Lower leg skin (tissue), 4 donors: Measurements from ENCODE around the gene FBRSL1. TPM values are rescaled to one million over a fixed set of nuclear protein-coding genes. Genes with fewer than 3 reads are reported as not detected.
A peak's percentile ranks its signal among the peaks of the same experiment; 100 is the strongest.

ENCODE experiments used
- DNase-seq, 2 donors: peaks; one replicate each; pipeline ENCODE4 v3.0.0-alpha.2; 2019; ENCODE audit warnings: low spot score in 2 of 2
- H3K4me3 ChIP-seq: fragments of 200-600 bp; sonication (generic); 2 replicates; pipeline ENCODE4 v1.5.1; 2017; ENCODE audit warnings: mild to moderate bottlenecking, low read depth; ENCODE audit not compliant: poor library complexity, severe bottlenecking
- CTCF ChIP-seq, 3 donors: fragments of 450-650 bp; IDR thresholded peaks; one replicate each; pipeline ENCODE4 v1.5.1; 2016; ENCODE audit warnings: antibody characterized with exemption in 3 of 3, mild to moderate bottlenecking in 3 of 3, moderate library complexity in 2 of 3
- POLR2A ChIP-seq, 2 donors: fragments of 450-650 bp; IDR thresholded peaks; one replicate each; pipeline ENCODE4 v1.6.1; 2016 to 2017; ENCODE audit warnings: antibody characterized with exemption in 2 of 2, mild to moderate bottlenecking in 1 of 2, moderate library complexity in 1 of 2
- WGBS, 2 donors: methylation state at CpG; one replicate each; pipeline ENCODE4 v1.1.5; 2018; 5-methylcytosine and 5-hydroxymethylcytosine counted together
- intact Hi-C: fragments of 100-400 bp; cut with DNase I; formaldehyde crosslinking; loops from one replicate; pipeline ENCODE4 v1.15.0; 2023; ENCODE audit warnings: low total_unique reads
- total RNA-seq, 4 donors: library from RNA; depleted of rRNA; stranded (reverse); fragments of >200 nt; gene quantifications; one replicate each; pipeline ENCODE4 v1.1.0, GENCODE V29; 2016

The FBRSL1 gene
- total RNA-seq, 4 donors from 2014 or later: 15.5 to 250 (median 19.6) TPM

- 86 to 94% methylated on average over 17 of the region's 27 CpGs for WGBS, 2 donors
- no peak overlapping the region for H3K4me3 ChIP-seq
- intact Hi-C loops: no loop called here
- TF ChIP-seq CTCF (IDR thresholded peaks at IDR 0.05) (no peak), POLR2A (IDR thresholded peaks at IDR 0.05) (no peak)
- no peak for DNase-seq
Measured at GRCh38 chr12:132521712-132522292, 31.9 kb downstream of the FBRSL1 start.

GRCh38 chr12:132522592-132523380 is 32.8 kb downstream of the FBRSL1 start:
- TF ChIP-seq CTCF (IDR thresholded peaks at IDR 0.05) (no peak), POLR2A (IDR thresholded peaks at IDR 0.05) (no peak)
- intact Hi-C loops: no loop called here
- H3K4me3 ChIP-seq: no peak overlapping the region
- 87 to 90% methylated on average over 14 to 23 of the region's 25 CpGs for WGBS, 2 donors
- DNase-seq: no peak

DNA sequence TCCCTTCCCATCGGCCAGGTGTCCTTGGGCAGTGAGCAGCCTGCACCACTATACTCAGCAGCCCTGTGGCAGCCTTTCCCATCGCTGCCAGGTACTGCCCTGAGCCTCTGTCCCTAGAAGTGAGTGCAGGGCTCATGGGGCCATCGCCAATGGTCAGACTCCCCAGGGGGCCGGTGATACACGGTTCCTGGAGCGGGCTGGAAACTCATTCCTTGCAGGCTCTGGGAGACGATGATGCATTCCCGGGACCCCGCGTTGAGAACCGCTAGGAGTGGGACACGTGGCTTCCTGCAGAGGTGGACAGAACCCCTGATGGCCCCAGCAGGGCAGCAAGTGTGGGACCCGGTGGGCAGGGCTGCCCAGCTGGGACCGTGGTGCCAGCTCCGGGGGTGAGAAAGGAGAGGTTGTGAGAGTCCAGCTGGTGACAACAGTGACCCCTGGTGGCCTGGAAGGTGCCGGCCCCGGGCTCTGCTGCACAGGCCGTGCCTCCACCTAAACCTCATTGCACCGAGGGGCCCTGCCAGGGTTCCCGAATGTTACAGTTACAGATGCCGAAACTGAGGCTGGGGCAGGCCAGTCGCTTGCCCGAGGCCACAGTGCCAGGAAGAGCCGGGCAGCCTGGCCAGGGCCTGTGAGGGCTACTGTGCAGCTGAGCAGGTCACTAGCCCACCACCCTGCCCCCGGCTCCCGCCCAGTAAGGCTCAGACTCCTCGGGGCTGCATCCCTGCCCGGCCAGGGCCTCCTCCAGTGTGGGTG is 33.8 kb downstream of the FBRSL1 start:
- intact Hi-C loops: no loop called here
- TF ChIP-seq CTCF (IDR thresholded peaks at IDR 0.05) (no peak), POLR2A (IDR thresholded peaks at IDR 0.05) (no peak)
- no peak overlapping the region for H3K4me3 ChIP-seq
- DNase-seq: peak; percentile 43 to 92
- 47 to 63% methylated on average over 11 to 25 of the region's 28 CpGs for WGBS, 2 donors

- no peak overlapping the region for H3K4me3 ChIP-seq
- 43 to 58% methylated on average over 11 to 12 of the region's 16 CpGs for WGBS, 2 donors
- peak; percentile 56 to 90 for DNase-seq
- TF ChIP-seq POLR2A (IDR thresholded peaks at IDR 0.05) (no peak), CTCF (IDR thresholded peaks at IDR 0.05) (no peak)
- intact Hi-C loops: no loop called here
Measured at GRCh38 chr12:132524405-132524804, 34.5 kb downstream of the FBRSL1 start.

- intact Hi-C loops: loop anchor here (5.0 kb wide), 1 partner anchor 1018 kb away; no protein-coding TSS in a partner anchor
- WGBS, 2 donors: 86 to 88% methylated on average over 34 to 42 of the region's 43 CpGs
- no peak for DNase-seq
- no peak for TF ChIP-seq POLR2A (IDR thresholded peaks at IDR 0.05)
- no peak for TF ChIP-seq CTCF (IDR thresholded peaks at IDR 0.05)
- no peak overlapping the region for H3K4me3 ChIP-seq
Measured at GRCh38 chr12:132525011-132525832, 35.3 kb downstream of the FBRSL1 start.
